GM19324 (cell line): ENCODE data around the gene KRT38.
"Not testable (repeated sequence)": the region's sequence is repeated elsewhere in the genome, so short reads cannot be mapped to it uniquely, and the experiment has no call there.

ENCODE experiments used
- ATAC-seq: cut with Tn5 transposase; IDR thresholded peaks from one replicate; pipeline ENCODE4 v1.9.1; 2021; ENCODE audit warnings: mild to moderate bottlenecking, moderate library complexity; ENCODE audit not compliant: unreplicated experiment, low FRiP score

The KRT38 gene

DNA sequence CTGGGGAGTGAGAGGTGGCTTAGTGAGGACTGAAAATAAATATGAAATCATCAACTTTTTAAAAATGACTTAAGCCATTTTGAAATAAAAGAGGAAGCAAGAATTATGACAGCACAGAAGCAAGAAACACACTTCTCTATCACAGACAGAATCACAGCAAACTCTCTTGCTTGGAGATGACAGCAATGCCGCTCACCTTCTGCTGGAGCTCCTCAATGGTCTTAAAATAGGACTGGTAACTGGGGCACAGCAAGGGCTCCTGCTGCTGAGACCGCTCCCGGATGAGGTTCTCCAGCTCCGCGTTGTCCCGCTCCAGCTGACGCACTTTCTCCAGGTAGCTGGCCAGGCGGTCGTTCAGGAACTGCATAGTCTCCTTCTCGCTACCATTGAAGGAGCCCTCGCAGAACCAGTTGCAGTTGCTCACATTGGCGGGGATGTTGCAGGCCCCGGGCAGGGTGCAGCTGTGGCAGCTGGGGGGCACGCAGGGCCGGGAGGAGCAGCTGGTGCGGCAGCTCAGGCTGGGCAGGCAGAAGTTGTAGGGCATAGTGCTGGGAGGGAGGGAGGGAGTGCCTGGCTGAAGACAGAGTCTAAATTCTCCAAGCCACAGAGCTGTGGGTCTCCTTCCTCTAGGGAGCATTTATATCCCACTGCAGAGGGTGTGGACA, 43.7 kb downstream of the KRT38 start, which contains the start of gene KRT31:
Gene KRT31 (minus strand): TSS at position 613 of the 665 bp plus-strand sequence. CDS start 69 bp downstream, at position 544.
- no peak for ATAC-seq

DNA sequence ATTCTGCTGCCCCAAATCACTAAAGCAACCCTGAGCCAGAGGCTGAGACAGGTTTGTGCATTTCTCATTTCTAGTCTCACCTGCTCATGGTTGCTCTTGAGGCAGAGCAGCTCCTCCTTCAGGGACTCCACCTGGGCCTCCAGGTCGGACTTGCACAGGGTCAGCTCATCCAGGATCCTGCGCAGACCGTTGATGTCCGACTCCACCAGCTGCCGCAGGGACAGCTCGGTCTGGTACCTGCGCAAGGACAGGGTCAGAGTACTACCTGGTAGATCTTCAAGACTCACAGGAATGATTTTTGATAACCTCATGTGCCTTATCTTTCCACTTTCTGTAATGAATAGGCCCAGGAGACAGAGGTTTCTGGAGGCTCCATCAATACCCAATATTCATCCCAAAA, 44.4 kb downstream of the KRT38 start:
- no peak for ATAC-seq

GRCh38 chr17:41395611-41396010, 45.2 kb downstream of the KRT38 start:
- no peak for ATAC-seq

GRCh38 chr17:41395044-41395443, 45.7 kb downstream of the KRT38 start:
- not testable (repeated sequence) for ATAC-seq

- ATAC-seq: no peak
Observed at GRCh38 chr17:41394254-41394996, 46.4 kb downstream of the KRT38 start.

DNA sequence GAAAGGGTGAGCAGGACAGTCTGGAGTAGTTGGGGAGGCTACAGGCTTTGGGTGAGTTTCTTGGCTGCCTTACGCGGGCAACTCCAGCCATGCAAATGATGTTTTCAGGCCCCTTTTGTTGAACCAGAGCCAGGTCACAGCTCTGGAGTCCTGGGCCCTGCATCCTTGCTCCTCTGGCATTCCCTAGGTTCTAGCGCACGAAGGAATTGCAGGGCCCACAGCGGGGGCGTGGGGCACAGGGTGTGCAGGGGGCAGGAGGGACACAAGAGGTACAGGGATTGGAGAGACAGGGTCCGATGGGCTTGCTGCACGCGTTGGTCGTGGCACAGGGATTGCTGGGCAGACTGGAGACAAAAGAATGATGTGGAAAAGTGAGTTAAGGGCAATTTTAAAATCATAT, 47.0 kb downstream of the KRT38 start:
- ATAC-seq: no peak

GRCh38 chr17:41393294-41393693, 47.5 kb downstream of the KRT38 start:
- ATAC-seq: no peak

- ATAC-seq: no peak
Observed at GRCh38 chr17:41392278-41392677, 48.5 kb downstream of the KRT38 start.

- ATAC-seq: no peak
Observed at GRCh38 chr17:41391535-41391934, 49.2 kb downstream of the KRT38 start.

DNA sequence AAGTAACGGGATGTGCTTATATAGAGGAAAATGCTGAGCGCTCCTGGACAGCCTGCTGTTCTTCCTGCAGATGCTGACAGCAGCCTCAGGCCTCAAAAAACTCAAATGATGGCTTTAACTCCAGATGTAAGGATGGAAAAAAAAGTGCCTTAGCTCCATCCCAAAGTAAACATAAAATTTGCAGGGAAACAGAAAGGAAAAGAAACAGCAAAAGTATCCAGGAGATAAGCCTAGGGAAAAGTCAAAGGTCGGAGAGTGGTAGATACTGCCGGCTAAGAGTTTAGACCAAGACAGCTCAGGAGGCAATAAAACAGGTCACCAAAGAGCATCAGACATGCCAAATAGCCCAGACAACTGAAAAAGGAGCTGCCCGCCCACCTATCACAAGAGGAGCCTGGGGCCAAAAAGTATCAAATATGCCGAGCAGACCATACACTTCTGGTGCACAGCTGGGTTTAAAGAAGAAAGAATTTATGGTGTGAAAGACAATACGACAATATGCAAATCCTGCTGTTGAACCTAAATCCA, 50.3 kb downstream of the KRT38 start:
- ATAC-seq: no peak

- no peak for ATAC-seq
Observed at GRCh38 chr17:41387670-41388069, 53.1 kb downstream of the KRT38 start.

GRCh38 chr17:41386227-41386626, 54.6 kb downstream of the KRT38 start:
- no peak for ATAC-seq
